ENCODE results near the gene AGBL1.

The AGBL1 gene

DNA sequence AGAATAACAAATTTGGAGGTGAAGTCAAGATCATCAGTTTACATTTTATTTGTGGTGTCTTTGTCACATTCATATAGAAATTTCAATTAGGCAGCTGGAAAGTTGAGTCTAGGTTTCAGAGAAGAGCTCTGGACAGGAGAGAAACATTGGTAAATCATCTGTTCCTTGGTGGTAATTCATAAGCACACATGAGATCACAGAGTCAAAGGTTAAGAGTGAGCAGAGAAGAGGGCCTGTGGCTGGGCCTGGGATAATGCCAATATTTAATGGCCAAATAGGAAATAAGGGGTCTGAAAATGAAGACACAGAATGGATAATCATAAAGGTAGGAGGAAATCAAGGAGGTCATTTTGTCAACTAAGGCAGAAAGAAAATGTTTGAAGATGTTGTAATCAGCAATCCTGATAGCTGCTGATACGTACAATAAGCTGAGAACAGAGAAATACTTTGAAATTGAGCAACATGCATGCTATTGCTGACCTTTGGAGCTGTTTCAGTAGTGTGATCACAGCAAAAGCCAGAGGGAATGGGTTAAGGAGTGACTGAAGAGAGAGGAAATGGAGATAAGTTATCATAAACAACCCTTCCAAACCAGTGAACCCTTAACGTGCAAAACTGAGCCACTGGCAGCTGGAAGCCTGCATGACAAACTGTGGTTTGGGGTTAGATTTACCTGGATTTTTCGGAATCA lies 692.8 kb downstream of the AGBL1 start:
- Histone ChIP-seq H3K27me3 (ENCODE audit: low read length) (no peaks in the 10 kb centered on the region), H3K36me3 (ENCODE audit: low read length) (no peaks in the 10 kb centered on the region), H4K20me1 (ENCODE audit: low read depth, low read length) (no peaks in the 10 kb centered on the region), H3F3A (ENCODE audit: insufficient read depth) (no peaks in the 10 kb centered on the region), H3K9me2 (replicated peaks; ENCODE audit: insufficient read depth, low read length) (no peaks in the 10 kb centered on the region), H3K79me2 (ENCODE audit: insufficient read depth, low read length) (no peaks in the 10 kb centered on the region), H3K27ac (ENCODE audit: low read depth, low read length) (no peak overlapping the region), H2AFZ (ENCODE audit: low read depth, low read length, severe bottlenecking) (no peak overlapping the region), H3K4me2 (ENCODE audit: low read depth, low read length, poor library complexity, severe bottlenecking) (no peak overlapping the region), H3K9me3 (ENCODE audit: insufficient read depth, low read length) (no peaks in the 10 kb centered on the region), H3K4me3 (ENCODE audit: insufficient read depth, low read length, poor library complexity, severe bottlenecking) (no peak overlapping the region), H3K9ac (ENCODE audit: low read length) (no peak overlapping the region)
- TF ChIP-seq EZH2phosphoT487 (conservative IDR thresholded peaks at IDR 0.05; ENCODE audit: low read length) = no peak
- TF ChIP-seq, protein P1, sequence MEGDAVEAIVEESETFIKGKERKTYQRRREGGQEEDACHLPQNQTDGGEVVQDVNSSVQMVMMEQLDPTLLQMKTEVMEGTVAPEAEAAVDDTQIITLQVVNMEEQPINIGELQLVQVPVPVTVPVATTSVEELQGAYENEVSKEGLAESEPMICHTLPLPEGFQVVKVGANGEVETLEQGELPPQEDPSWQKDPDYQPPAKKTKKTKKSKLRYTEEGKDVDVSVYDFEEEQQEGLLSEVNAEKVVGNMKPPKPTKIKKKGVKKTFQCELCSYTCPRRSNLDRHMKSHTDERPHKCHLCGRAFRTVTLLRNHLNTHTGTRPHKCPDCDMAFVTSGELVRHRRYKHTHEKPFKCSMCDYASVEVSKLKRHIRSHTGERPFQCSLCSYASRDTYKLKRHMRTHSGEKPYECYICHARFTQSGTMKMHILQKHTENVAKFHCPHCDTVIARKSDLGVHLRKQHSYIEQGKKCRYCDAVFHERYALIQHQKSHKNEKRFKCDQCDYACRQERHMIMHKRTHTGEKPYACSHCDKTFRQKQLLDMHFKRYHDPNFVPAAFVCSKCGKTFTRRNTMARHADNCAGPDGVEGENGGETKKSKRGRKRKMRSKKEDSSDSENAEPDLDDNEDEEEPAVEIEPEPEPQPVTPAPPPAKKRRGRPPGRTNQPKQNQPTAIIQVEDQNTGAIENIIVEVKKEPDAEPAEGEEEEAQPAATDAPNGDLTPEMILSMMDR (IDR thresholded peaks at IDR 0.05; ENCODE audit: insufficient read depth, low read length, poor library complexity, severe bottlenecking) = no peak

DNA sequence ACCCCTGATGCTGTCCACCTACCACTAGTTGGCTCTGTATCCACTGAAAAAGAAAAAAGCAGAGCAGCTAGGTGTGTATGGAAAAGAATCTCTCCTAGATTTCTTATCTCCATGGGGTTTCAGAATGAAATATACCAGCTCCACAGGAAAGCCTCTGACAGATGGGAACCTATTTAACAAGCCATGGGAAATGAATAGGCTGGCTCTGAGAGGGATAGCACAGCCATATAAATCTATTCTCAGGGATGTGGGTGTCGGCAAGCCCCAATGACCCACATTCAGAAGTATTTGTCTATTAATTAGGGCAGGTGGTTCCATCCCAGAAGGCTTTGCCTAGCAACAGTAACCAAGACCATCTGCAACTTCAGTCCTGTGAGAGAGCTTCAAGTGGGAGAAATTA lies 694.1 kb downstream of the AGBL1 start:
- Histone ChIP-seq H3K27ac (ENCODE audit: low read depth, low read length) (no peak overlapping the region), H4K20me1 (ENCODE audit: low read depth, low read length) (no peaks in the 10 kb centered on the region)

DNA sequence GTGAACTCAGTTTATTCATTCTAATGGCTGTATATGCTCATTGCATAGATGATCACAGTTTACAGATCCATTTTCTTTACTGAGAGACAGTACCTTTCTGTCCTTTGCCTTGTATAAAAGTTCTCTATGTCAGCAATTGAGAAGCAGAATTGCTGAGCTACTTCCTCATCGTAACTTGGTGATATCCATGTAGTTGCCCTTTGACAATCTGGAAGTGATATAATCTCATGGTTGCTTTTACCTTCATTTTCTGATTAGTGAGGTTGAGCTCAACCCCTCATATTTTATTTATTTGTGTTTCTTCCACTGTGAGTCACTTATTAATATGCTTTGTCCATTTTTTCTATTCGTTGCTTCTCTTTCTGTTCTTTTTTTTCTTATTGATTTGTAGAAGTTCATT lies 696.5 kb downstream of the AGBL1 start:
- TF ChIP-seq, protein P1 (IDR thresholded peaks at IDR 0.05; ENCODE audit: insufficient read depth, low read length, poor library complexity, severe bottlenecking) = no peak
- TF ChIP-seq EZH2phosphoT487 (conservative IDR thresholded peaks at IDR 0.05; ENCODE audit: low read length) = no peak
- H3K27me3 ChIP-seq (ENCODE audit: low read length) = no peaks in the 10 kb centered on the region
- H3K9me2 ChIP-seq (replicated peaks; ENCODE audit: insufficient read depth, low read length) = no peaks in the 10 kb centered on the region
- no peak overlapping the region for H2AFZ ChIP-seq (ENCODE audit: low read depth, low read length, severe bottlenecking)
- no peaks in the 10 kb centered on the region for H3K36me3 ChIP-seq (ENCODE audit: low read length)
- H3K27ac ChIP-seq (ENCODE audit: low read depth, low read length) = no peak overlapping the region
- H3F3A ChIP-seq (ENCODE audit: insufficient read depth) = no peaks in the 10 kb centered on the region
- H4K20me1 ChIP-seq (ENCODE audit: low read depth, low read length) = no peaks in the 10 kb centered on the region
- H3K4me2 ChIP-seq (ENCODE audit: low read depth, low read length, poor library complexity, severe bottlenecking) = no peak overlapping the region
- H3K4me3 ChIP-seq (ENCODE audit: insufficient read depth, low read length, poor library complexity, severe bottlenecking) = no peak overlapping the region
- no peaks in the 10 kb centered on the region for H3K9me3 ChIP-seq (ENCODE audit: insufficient read depth, low read length)
- no peaks in the 10 kb centered on the region for H3K79me2 ChIP-seq (ENCODE audit: insufficient read depth, low read length)
- H3K9ac ChIP-seq (ENCODE audit: low read length) = no peak overlapping the region

More for the DNA sequence above, 694.1 kb downstream of the AGBL1 start:
- no peak overlapping the region for H3K4me2 ChIP-seq (ENCODE audit: low read depth, low read length, poor library complexity, severe bottlenecking)
- no peak for TF ChIP-seq EZH2phosphoT487 (conservative IDR thresholded peaks at IDR 0.05; ENCODE audit: low read length)
- TF ChIP-seq, protein P1 (IDR thresholded peaks at IDR 0.05; ENCODE audit: insufficient read depth, low read length, poor library complexity, severe bottlenecking) = no peak
- H3K79me2 ChIP-seq (ENCODE audit: insufficient read depth, low read length) = no peaks in the 10 kb centered on the region
- H3K36me3 ChIP-seq (ENCODE audit: low read length) = no peaks in the 10 kb centered on the region
- no peak overlapping the region for H2AFZ ChIP-seq (ENCODE audit: low read depth, low read length, severe bottlenecking)
- no peak overlapping the region for H3K4me3 ChIP-seq (ENCODE audit: insufficient read depth, low read length, poor library complexity, severe bottlenecking)
- no peaks in the 10 kb centered on the region for H3F3A ChIP-seq (ENCODE audit: insufficient read depth)
- no peaks in the 10 kb centered on the region for H3K9me2 ChIP-seq (replicated peaks; ENCODE audit: insufficient read depth, low read length)
- no peak overlapping the region for H3K9ac ChIP-seq (ENCODE audit: low read length)
- no peaks in the 10 kb centered on the region for H3K9me3 ChIP-seq (ENCODE audit: insufficient read depth, low read length)
- H3K27me3 ChIP-seq (ENCODE audit: low read length) = no peaks in the 10 kb centered on the region

Measured in SU-DHL-6 (cell line).